Tibial artery (tissue), 4 donors: Measurements from ENCODE around the gene FAM50B.

Experiments
- DNase-seq, 2 donors: peaks; one replicate each; pipeline ENCODE4 v3.0.0-alpha.2; 2019
- H3K27ac ChIP-seq, 2 donors: fragments of 200-600 bp; sonication (generic) in 1 of 2; 1 replicate in 1 of 2; 2 replicates in 1 of 2; pipeline ENCODE4 v1.5.1; 2018 to 2019; ENCODE audit warnings: mild to moderate bottlenecking in 1 of 2
- H3K27me3 ChIP-seq, 2 donors: fragments of 200-600 bp; sonication (generic) in 1 of 2; one replicate each; pipeline versions ENCODE4 v1.5.1 to v1.6.0; 2016 to 2019
- H3K36me3 ChIP-seq, 3 donors: fragments of 200-600 bp; sonication (generic) in 2 of 3; one replicate each; pipeline ENCODE4 v1.5.1; 2016 to 2019; ENCODE audit warnings: mild to moderate bottlenecking in 2 of 3
- H3K4me1 ChIP-seq, 4 donors: fragments of 200-600 bp; sonication (generic) in 2 of 4; 1 replicate in 3 of 4; 2 replicates in 1 of 4; pipeline ENCODE4 v1.5.1; 2016 to 2019
- H3K4me3 ChIP-seq, 2 donors: fragments of 200-600 bp; sonication (generic) in 1 of 2; 1 replicate in 1 of 2; 2 replicates in 1 of 2; pipeline ENCODE4 v1.5.1; 2018 to 2019; ENCODE audit warnings: mild to moderate bottlenecking in 2 of 2
- H3K9me3 ChIP-seq, 3 donors: fragments of 200-600 bp; sonication (generic) in 1 of 3; one replicate each; pipeline ENCODE4 v1.5.1; 2016 to 2019
- intact Hi-C: fragments of 100-400 bp; cut with DNase I; formaldehyde crosslinking; loops from one replicate; pipeline ENCODE4 v1.15.0; 2023; ENCODE audit warnings: low total_unique reads
- TF ChIP-seq, protein P1 (sequence below), 2 experiments: fragments of 200-600 bp in 1 of 2; fragments of 450-650 bp in 1 of 2; IDR thresholded peaks; one replicate each; pipeline ENCODE4 v1.5.1; 2017 to 2019; ENCODE audit warnings: antibody characterized with exemption in 2 of 2, mild to moderate bottlenecking in 1 of 2, moderate library complexity in 1 of 2

Gene FAM50B

DNA sequence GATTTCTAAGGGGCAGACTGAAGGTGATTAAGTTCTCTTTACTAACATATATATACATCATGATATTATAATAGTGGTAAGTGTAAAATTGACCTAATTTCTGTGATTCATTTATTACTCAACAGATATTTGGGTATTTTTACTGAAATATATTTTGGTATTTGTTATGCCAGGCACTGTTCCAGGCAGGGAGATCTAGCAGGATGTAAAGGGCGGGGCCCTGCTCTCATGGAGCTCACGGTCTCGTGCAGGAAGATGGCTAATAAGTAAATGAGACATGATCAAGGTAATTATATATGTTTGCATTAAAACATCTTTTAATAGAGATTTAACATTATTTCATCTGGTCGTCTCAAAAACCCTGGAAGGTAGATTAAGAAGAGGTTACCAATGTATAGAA is 27.7 kb downstream of the FAM50B start:
- DNase-seq, result peak in 1 of 2 donors; percentile 60
- H3K27me3 ChIP-seq, result no peaks in the 10 kb centered on the region
- TF ChIP-seq, protein P1, sequence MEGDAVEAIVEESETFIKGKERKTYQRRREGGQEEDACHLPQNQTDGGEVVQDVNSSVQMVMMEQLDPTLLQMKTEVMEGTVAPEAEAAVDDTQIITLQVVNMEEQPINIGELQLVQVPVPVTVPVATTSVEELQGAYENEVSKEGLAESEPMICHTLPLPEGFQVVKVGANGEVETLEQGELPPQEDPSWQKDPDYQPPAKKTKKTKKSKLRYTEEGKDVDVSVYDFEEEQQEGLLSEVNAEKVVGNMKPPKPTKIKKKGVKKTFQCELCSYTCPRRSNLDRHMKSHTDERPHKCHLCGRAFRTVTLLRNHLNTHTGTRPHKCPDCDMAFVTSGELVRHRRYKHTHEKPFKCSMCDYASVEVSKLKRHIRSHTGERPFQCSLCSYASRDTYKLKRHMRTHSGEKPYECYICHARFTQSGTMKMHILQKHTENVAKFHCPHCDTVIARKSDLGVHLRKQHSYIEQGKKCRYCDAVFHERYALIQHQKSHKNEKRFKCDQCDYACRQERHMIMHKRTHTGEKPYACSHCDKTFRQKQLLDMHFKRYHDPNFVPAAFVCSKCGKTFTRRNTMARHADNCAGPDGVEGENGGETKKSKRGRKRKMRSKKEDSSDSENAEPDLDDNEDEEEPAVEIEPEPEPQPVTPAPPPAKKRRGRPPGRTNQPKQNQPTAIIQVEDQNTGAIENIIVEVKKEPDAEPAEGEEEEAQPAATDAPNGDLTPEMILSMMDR (IDR thresholded peaks at IDR 0.05), result no peak
- H3K4me3 ChIP-seq, result no peak overlapping the region
- H3K36me3 ChIP-seq, result no peaks in the 10 kb centered on the region
- H3K9me3 ChIP-seq, result no peaks in the 10 kb centered on the region
- peak overlapping the region in 1 of 2 donors; percentile 17 for H3K27ac ChIP-seq
- H3K4me1 ChIP-seq, result peaks cover 0 to 4% (median 2%) of the 10 kb centered on the region in 4 donors
- intact Hi-C loops, result no loop called here

DNA sequence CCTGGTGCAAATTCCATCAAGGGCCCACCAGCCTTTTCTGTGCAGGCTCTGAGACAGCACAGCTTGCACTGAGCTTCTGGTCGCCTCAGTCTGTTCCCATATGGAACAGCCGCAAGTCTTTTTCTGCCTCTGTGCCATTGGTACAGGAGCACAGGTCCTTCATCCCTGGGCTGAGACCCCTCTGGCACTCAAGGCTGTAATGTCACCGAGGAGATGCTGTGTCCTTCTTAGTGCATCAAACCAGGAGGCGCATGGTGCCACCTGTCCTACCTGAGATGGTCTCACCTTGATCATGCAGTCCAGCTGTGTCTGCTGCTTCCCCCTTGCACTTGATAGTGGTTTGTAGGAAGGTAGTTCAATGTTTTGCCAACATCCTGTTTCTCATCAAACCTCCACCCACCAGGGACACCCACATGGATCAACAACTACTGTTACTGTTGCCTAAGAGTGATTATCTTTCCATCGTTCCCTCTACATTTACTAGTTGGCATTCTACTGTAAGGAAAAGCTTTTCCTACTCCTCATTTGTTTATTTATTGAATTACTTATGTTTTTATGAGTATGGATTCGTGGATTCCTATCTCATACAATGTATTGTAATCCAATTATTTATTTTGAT is 29.0 kb downstream of the FAM50B start:
- no peak for DNase-seq
- Histone ChIP-seq H3K4me3 (no peak overlapping the region), H3K36me3 (no peaks in the 10 kb centered on the region), H3K27me3 (no peaks in the 10 kb centered on the region), H3K9me3 (no peaks in the 10 kb centered on the region), H3K27ac (no peak overlapping the region), H3K4me1 (peaks cover 0 to 11% (median 4%) of the 10 kb centered on the region in 4 donors)
- TF ChIP-seq, protein P1 (IDR thresholded peaks at IDR 0.05), result no peak
- intact Hi-C loops, result no loop called here

- no peaks in the 10 kb centered on the region for H3K9me3 ChIP-seq
These were observed 30.2 kb downstream of the FAM50B start for GRCh38 chr6:3879194-3879952.

DNA sequence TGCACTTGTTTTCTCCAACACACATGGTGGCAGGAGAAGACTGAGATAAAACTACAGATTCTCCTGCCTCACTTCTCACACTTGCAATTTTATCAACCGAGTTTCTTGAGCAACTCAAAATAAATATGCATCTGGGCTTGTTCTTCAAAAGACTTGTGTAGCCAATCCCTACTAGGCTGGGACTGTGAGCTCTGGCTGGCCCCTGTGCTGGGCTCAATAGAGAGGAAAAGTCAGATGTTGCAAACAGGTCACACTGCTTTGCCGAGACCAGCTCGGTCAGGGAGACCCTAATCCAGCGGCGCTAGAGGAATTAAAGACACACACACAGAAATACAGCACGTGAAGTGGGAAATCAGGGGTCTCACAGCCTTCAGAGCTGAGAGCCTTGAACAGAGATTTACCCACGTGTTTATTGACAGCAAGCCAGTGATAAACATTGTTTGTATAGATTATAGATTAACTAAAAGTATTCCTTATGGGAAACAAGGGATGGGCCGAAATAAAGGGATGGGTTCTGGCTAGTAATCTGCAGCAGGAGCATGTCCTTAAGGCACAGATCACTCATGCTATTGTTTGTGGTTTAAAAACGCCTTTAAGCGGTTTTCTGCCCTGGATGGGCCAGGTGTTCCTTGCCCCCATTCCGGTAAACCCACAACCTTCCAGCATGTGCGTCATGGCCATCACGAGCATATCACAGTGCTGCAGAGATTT is 32.7 kb downstream of the FAM50B start:
- Histone ChIP-seq H3K27me3 (no peaks in the 10 kb centered on the region), H3K4me3 (no peak overlapping the region), H3K36me3 (no peaks in the 10 kb centered on the region), H3K4me1 (peaks cover 0 to 23% (median 13%) of the 10 kb centered on the region in 4 donors), H3K9me3 (no peaks in the 10 kb centered on the region), H3K27ac (no peak overlapping the region)
- TF ChIP-seq, protein P1 (IDR thresholded peaks at IDR 0.05), result no peak
- peak in 1 of 2 donors; percentile 48 for DNase-seq
- intact Hi-C loops, result loop anchor here (10.0 kb wide), 1 partner anchor 607 kb away; no protein-coding TSS in a partner anchor

More at GRCh38 chr6:3879194-3879952, 30.2 kb downstream of the FAM50B start:
- Histone ChIP-seq H3K4me1 (peaks cover 0 to 24% (median 14%) of the 10 kb centered on the region in 4 donors), H3K27me3 (no peaks in the 10 kb centered on the region), H3K4me3 (no peak overlapping the region), H3K36me3 (no peaks in the 10 kb centered on the region), H3K27ac (no peak overlapping the region)
- TF ChIP-seq, protein P1 (IDR thresholded peaks at IDR 0.05), result no peak
- intact Hi-C loops, result no loop called here
- no peak for DNase-seq

DNA sequence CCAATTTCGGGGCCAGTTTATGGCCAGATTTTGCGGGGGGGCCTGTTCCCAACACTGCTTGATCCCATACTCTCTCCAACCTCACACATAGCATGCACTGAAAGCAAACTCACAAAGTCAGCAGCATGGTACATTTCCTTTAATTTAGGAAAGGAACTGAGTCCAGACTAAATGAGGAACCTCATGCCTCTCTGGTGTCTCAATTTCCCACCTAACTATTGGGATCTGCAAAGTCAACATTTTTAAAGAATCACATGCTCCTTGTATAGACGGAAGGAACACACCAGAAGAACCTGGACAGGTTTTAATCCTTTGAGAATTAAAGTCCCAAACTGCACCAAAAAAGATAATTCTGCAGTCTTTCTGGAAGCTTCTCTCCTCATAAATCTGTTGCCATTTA is 33.3 kb downstream of the FAM50B start:
- H3K4me1 ChIP-seq, result peaks cover 0 to 26% (median 13%) of the 10 kb centered on the region in 4 donors
- peak overlapping the region in 1 of 2 donors; percentile 52 for H3K27ac ChIP-seq
- no peaks in the 10 kb centered on the region for H3K27me3 ChIP-seq

More for the DNA sequence above, 33.3 kb downstream of the FAM50B start:
- Histone ChIP-seq H3K36me3 (no peaks in the 10 kb centered on the region), H3K9me3 (no peaks in the 10 kb centered on the region), H3K4me3 (no peak overlapping the region)
- DNase-seq, result no peak
- TF ChIP-seq, protein P1 (IDR thresholded peaks at IDR 0.05), result no peak
- intact Hi-C loops, result loop anchor here (10.0 kb wide), 1 partner anchor 608 kb away; no protein-coding TSS in a partner anchor
